NAMALWA (cell line): Measurements from ENCODE around the gene BATF2.
A peak's percentile ranks its signal among the peaks of the same experiment; 100 is the strongest.
"Not testable (repeated sequence)": the region's sequence is repeated elsewhere in the genome, so short reads cannot be mapped to it uniquely, and the experiment has no call there.

Experiments
- DNase-seq: peaks from one replicate; pipeline ENCODE4 v3.0.0-alpha.2; 2015; ENCODE audit warnings: low spot score

Gene BATF2

GRCh38 chr11:65013888-65014725 lies 17.3 kb upstream of the BATF2 start, which contains the start of gene ARL2:
Gene ARL2, plus strand, starts transcription at chr11:65014160. Its CDS starts 48 bp downstream, at chr11:65014208.
- peak; percentile 93 for DNase-seq

GRCh38 chr11:65013130-65013887 lies 16.5 kb upstream of the BATF2 start:
- peak; percentile 94 for DNase-seq

GRCh38 chr11:65008873-65009272 lies 12.1 kb upstream of the BATF2 start:
- DNase-seq = no peak

GRCh38 chr11:65008016-65008415 lies 11.2 kb upstream of the BATF2 start:
- no peak for DNase-seq

- DNase-seq = not testable (repeated sequence)
These were observed 7.2 kb upstream of the BATF2 start for GRCh38 chr11:65003968-65004367.

GRCh38 chr11:65003282-65003681 lies 6.5 kb upstream of the BATF2 start:
- no peak for DNase-seq

GRCh38 chr11:65002706-65003105 lies 5.9 kb upstream of the BATF2 start:
- no peak for DNase-seq

GRCh38 chr11:64999478-64999877 lies 2.7 kb upstream of the BATF2 start:
- no peak for DNase-seq

GRCh38 chr11:64998690-64999431 lies 2.1 kb upstream of the BATF2 start:
- no peak for DNase-seq

GRCh38 chr11:64998141-64998540 lies 1.4 kb upstream of the BATF2 start:
- no peak for DNase-seq

- DNase-seq = no peak
These were observed 453 bp downstream of the BATF2 start for GRCh38 chr11:64996327-64996709.

- DNase-seq = no peak
These were observed 2.5 kb downstream of the BATF2 start for GRCh38 chr11:64994318-64994717.

- peak; percentile 53 for DNase-seq
These were observed 6.4 kb downstream of the BATF2 start for GRCh38 chr11:64990222-64990923.

- no peak for DNase-seq
These were observed 7.4 kb downstream of the BATF2 start for GRCh38 chr11:64989416-64989815.

GRCh38 chr11:64987998-64988854 lies 8.5 kb downstream of the BATF2 start:
- DNase-seq = no peak

GRCh38 chr11:64983339-64983738 lies 13.4 kb downstream of the BATF2 start:
- DNase-seq = not testable (repeated sequence)

GRCh38 chr11:64976651-64977050 lies 20.1 kb downstream of the BATF2 start:
- DNase-seq = no peak

GRCh38 chr11:64974124-64974523 lies 22.6 kb downstream of the BATF2 start:
- DNase-seq = peak; percentile 52

- no peak for DNase-seq
These were observed 25.1 kb downstream of the BATF2 start, which contains the start of gene MAJIN for GRCh38 chr11:64971421-64972233. Gene MAJIN, minus strand, starts transcription at chr11:64972108. Its CDS starts 12,703 bp downstream, at chr11:64959405.

GRCh38 chr11:64970731-64971151 lies 26.0 kb downstream of the BATF2 start:
- DNase-seq = no peak
